Measurements from ENCODE around the gene TCP11L2.

TCP11L2 gene

DNA sequence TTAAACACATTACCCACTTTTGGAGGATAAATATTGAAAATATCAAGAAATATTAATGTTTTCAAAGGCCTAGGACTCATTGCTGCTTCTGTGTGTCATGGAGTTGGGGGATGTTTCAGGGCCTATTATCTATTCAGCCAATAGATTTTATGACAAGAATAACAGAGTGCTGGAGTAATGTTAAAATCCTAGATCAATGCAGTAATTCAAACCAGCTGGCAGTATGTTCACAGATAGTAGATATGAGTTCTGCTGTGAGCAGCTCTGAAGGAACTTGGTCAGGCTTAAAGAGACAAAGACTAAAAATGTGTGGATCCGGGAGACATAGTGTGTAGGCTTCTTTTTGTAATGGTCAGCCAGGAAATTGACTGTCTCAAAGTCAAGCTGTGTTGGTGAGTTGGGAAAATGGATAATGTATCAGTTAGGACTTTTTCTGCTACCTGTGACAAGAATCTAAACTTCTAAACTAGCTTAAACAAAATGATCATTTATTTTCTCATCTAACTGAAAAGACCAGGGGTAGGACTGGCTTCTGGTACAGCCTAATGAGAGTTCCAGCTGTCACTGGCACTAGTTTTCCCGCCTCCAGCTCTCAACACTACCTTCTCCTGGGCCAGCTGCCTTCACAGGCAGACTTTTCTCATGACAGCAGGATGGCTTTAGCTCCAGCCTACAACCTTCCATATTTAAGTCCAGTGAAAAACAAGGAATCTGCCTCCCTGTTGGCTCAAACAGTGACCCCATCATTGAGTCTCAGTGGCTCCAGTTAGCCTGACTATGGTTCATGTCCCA is 38.7 kb downstream of the TCP11L2 start:
- no peaks in the 10 kb centered on the region for H3K36me3 ChIP-seq (ENCODE audit: control insufficient read depth, insufficient read depth, low read length)
- no peaks in the 10 kb centered on the region for H3K27me3 ChIP-seq (ENCODE audit: control insufficient read depth, insufficient read depth, low read length)
- no peak for DNase-seq (ENCODE audit: low read depth, low spot score)
- WGBS (ENCODE audit: insufficient coverage, insufficient read length): no CpG with 5 or more reads among the region's 2 CpGs
- H3K27ac ChIP-seq (ENCODE audit: low read length): no peak overlapping the region
- no peaks in the 10 kb centered on the region for H3K4me1 ChIP-seq (ENCODE audit: control insufficient read depth, insufficient read depth, low read length)
- H3K4me3 ChIP-seq (ENCODE audit: low read length): no peak overlapping the region
- no peaks in the 10 kb centered on the region for H3K9me3 ChIP-seq (ENCODE audit: control insufficient read depth, insufficient read depth, low read length)

DNA sequence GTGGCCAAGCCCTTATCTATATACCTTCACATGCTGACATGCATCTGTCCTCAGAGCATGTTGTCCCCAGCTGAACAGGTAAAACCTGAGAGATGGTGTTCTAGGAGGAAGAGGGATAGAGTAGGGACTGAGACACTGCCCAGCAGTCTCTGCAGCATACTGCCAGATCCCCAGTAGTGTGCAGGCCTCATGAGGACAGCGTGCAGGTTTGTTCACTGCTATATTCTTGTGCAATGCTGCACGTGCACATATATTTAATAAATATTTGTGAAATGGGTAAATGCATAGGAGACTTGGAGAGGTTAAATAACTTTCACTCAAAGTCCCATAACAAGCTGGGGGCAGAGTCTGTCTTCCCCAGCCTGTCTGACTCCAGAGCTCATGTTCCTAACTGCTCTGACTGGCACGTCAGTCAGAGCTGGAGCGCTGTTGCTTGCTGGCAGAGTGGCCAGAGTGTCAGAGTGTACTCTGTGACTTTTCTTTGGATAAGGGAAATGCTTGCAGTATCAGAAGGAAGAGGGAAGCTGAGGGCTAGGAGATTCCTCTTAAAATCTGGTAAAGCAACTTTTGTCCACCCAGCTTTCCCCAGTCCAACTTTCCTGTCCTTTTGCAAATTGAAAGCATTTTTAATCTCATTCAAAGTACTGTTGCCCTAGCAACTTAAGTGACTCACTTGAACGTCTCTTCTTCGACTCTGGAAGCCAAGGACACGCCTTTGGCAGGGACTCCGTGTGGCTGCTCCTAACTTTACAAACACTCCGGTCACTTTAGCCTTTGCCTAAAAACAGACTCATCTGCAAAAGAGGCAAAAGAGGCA is 40.1 kb downstream of the TCP11L2 start:
- no peak for DNase-seq (ENCODE audit: low read depth, low spot score)
- Histone ChIP-seq H3K27me3 (ENCODE audit: control insufficient read depth, insufficient read depth, low read length) (no peaks in the 10 kb centered on the region), H3K4me1 (ENCODE audit: control insufficient read depth, insufficient read depth, low read length) (no peaks in the 10 kb centered on the region), H3K4me3 (ENCODE audit: low read length) (no peak overlapping the region), H3K36me3 (ENCODE audit: control insufficient read depth, insufficient read depth, low read length) (no peaks in the 10 kb centered on the region), H3K9me3 (ENCODE audit: control insufficient read depth, insufficient read depth, low read length) (no peaks in the 10 kb centered on the region), H3K27ac (ENCODE audit: low read length) (no peak overlapping the region)
- no CpG with 5 or more reads among the region's 9 CpGs for WGBS (ENCODE audit: insufficient coverage, insufficient read length)

DNA sequence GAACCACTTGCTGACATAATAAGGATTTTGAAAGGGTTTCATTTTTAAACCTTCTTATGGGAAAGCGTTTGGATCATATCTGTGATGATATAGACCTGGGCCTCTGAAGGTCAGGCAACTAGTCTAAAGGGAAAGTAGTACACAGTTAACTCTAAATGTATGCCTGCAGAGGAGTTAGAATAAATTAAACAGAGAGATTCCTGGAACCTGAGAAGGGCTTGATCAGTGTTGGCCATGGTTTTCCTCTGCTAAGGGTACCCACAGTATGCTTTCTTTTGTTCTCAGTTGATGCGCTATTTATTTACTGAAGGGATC is 40.6 kb downstream of the TCP11L2 start:
- WGBS (ENCODE audit: insufficient coverage, insufficient read length): no CpG with 5 or more reads among the region's 2 CpGs
- Histone ChIP-seq H3K27ac (ENCODE audit: low read length) (no peak overlapping the region), H3K4me3 (ENCODE audit: low read length) (no peak overlapping the region)

DNA sequence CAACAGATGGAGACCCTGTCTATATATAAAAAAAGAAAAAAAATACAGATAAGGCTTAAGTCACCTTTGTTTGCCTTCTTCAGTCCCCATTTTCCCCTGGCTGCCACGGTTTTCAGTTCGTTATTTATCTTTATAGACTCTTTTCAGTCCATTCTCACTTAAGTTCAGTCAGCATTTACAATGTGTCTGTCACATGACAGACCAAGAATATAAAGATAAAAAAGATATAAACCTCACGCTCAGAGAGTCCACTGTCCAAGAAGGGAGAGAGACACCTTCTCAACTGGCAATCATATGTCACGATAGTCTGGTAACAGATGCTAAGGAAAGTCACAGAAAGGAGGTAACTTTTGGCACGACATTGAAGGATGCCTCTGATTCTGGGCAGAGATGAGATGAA is 41.6 kb downstream of the TCP11L2 start:
- H3K36me3 ChIP-seq (ENCODE audit: control insufficient read depth, insufficient read depth, low read length): no peaks in the 10 kb centered on the region
- no peaks in the 10 kb centered on the region for H3K4me1 ChIP-seq (ENCODE audit: control insufficient read depth, insufficient read depth, low read length)
- H3K27me3 ChIP-seq (ENCODE audit: control insufficient read depth, insufficient read depth, low read length): no peaks in the 10 kb centered on the region
- no CpG with 5 or more reads among the region's 5 CpGs for WGBS (ENCODE audit: insufficient coverage, insufficient read length)
- no peaks in the 10 kb centered on the region for H3K9me3 ChIP-seq (ENCODE audit: control insufficient read depth, insufficient read depth, low read length)
- no peak for DNase-seq (ENCODE audit: low read depth, low spot score)
- H3K4me3 ChIP-seq (ENCODE audit: low read length): no peak overlapping the region
- no peak overlapping the region for H3K27ac ChIP-seq (ENCODE audit: low read length)

More for the DNA sequence above, 40.6 kb downstream of the TCP11L2 start:
- Histone ChIP-seq H3K36me3 (ENCODE audit: control insufficient read depth, insufficient read depth, low read length) (no peaks in the 10 kb centered on the region), H3K27me3 (ENCODE audit: control insufficient read depth, insufficient read depth, low read length) (no peaks in the 10 kb centered on the region), H3K9me3 (ENCODE audit: control insufficient read depth, insufficient read depth, low read length) (no peaks in the 10 kb centered on the region), H3K4me1 (ENCODE audit: control insufficient read depth, insufficient read depth, low read length) (no peaks in the 10 kb centered on the region)
- DNase-seq (ENCODE audit: low read depth, low spot score): no peak

DNA sequence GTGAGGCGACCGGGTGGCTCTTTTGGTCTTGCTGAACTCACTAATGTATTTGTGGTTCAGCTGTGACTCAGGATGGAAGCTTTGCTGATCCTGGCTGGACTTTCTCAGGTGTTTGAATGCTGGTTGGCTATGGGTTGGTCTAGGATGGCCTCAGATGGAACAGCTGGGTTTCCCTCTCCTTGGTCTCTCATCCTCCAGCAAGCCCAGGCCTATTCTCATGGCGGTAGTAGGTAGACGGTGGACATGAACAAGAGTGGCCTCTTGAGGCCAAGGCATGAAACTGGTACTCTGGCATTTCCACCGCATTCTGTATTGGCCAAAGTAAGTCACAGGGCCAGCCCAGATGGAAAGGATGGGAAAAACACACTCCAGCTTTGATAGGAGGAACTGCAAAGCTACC is 43.2 kb downstream of the TCP11L2 start:
- WGBS (ENCODE audit: insufficient coverage, insufficient read length): no CpG with 5 or more reads among the region's 5 CpGs
- DNase-seq (ENCODE audit: low read depth, low spot score): peak; percentile 54
- Histone ChIP-seq H3K27me3 (ENCODE audit: control insufficient read depth, insufficient read depth, low read length) (no peaks in the 10 kb centered on the region), H3K27ac (ENCODE audit: low read length) (no peak overlapping the region), H3K9me3 (ENCODE audit: control insufficient read depth, insufficient read depth, low read length) (no peaks in the 10 kb centered on the region), H3K4me1 (ENCODE audit: control insufficient read depth, insufficient read depth, low read length) (no peaks in the 10 kb centered on the region), H3K36me3 (ENCODE audit: control insufficient read depth, insufficient read depth, low read length) (no peaks in the 10 kb centered on the region), H3K4me3 (ENCODE audit: low read length) (no peak overlapping the region)

DNA sequence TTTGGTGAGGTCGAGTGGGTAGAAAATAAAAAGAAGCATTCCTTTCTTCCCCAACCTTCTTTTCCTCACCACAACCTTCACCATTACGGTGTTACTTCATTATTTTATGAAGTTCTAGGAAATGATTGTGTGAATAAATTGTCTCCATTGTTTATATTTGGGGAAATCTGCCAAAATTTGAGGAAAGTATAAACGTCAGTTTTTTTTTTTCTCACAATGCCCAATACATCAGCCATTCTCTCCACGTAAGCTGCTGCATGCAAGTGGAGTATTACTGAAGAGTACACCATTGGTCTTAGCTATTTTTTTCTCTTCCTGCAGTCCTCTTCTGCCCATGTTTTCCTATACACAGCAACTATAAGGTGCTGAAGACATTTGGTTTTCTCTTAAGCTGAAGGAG is 45.9 kb downstream of the TCP11L2 start:
- Histone ChIP-seq H3K4me3 (ENCODE audit: low read length) (no peak overlapping the region), H3K9me3 (ENCODE audit: control insufficient read depth, insufficient read depth, low read length) (no peaks in the 10 kb centered on the region), H3K27me3 (ENCODE audit: control insufficient read depth, insufficient read depth, low read length) (no peaks in the 10 kb centered on the region), H3K36me3 (ENCODE audit: control insufficient read depth, insufficient read depth, low read length) (no peaks in the 10 kb centered on the region), H3K4me1 (ENCODE audit: control insufficient read depth, insufficient read depth, low read length) (no peaks in the 10 kb centered on the region), H3K27ac (ENCODE audit: low read length) (no peak overlapping the region)
- DNase-seq (ENCODE audit: low read depth, low spot score): no peak
- no CpG with 5 or more reads among the region's 4 CpGs for WGBS (ENCODE audit: insufficient coverage, insufficient read length)

DNA sequence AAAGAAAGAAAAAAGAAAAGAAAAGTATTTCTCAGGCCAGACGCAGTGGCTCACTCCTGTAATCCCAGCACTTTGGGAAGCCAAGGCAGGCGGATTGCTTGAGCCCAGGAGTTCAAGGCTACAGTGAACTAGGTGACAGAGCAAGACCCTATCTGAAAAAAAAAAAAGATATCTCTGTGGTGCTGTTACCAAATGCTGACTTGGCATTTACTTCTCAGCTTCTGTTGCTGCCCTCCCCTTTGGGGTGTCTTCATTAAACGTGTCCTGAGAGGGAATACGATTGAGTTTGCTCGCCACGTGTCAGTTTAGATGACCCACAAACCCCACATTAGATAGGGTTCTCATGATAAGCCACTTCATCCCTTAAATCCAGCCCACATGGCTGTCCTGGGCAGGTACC is 50.6 kb downstream of the TCP11L2 start:
- WGBS (ENCODE audit: insufficient coverage, insufficient read length): no CpG with 5 or more reads among the region's 6 CpGs
- Histone ChIP-seq H3K4me3 (ENCODE audit: low read length) (no peak overlapping the region), H3K27ac (ENCODE audit: low read length) (no peak overlapping the region), H3K9me3 (ENCODE audit: control insufficient read depth, insufficient read depth, low read length) (no peaks in the 10 kb centered on the region), H3K36me3 (ENCODE audit: control insufficient read depth, insufficient read depth, low read length) (no peaks in the 10 kb centered on the region), H3K27me3 (ENCODE audit: control insufficient read depth, insufficient read depth, low read length) (no peaks in the 10 kb centered on the region), H3K4me1 (ENCODE audit: control insufficient read depth, insufficient read depth, low read length) (no peaks in the 10 kb centered on the region)
- no peak for DNase-seq (ENCODE audit: low read depth, low spot score)

DNA sequence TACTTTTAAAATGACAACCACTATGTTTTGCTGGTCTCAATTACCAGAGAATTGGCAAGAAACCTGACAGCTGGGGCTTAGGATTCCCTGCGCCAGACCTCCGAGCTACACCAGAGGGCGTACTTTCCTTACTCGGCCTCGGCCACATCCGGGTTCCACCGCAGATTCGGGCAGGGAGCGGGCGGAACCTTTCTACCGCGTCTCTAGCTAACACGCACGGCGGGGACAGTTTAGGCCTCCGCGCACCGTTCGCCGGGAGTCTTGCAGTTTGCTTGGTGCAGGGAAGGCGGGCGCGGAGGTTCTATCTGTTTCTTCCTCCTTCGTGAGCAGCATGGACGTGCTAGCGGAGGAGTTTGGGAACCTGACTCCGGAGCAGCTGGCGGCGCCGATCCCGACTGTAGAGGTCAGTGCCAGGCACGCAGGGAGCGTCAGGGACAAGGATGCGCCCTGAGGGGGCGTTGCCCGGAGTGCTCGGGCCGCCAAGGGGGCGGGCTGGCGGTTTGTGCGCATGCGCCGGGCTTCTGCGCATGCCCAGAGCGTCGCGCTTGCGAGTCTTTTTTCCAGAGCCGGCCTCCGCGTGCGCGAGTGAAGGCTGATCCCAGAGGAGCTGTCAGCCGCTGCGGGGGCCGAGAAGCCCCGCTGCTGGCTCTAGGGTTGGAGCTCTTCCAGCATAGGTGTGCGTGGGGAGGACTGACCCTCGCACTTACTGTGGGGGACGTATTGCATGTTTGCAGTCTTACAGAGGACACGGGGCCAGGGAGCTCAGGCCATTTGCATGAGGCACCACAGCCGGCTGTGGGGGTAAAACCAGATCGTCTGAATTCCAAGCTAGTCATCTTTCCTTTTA is 55.2 kb downstream of the TCP11L2 start, which contains the start of gene POLR3B:
Gene POLR3B (plus strand): TSS at position 200 of the 847 bp plus-strand sequence. CDS start 132 bp downstream, at position 332.
- Histone ChIP-seq H3K4me1 (ENCODE audit: control insufficient read depth, insufficient read depth, low read length) (no peaks in the 10 kb centered on the region), H3K27me3 (ENCODE audit: control insufficient read depth, insufficient read depth, low read length) (no peaks in the 10 kb centered on the region), H3K4me3 (ENCODE audit: low read length) (peak within 1 kb of the TSS; percentile 74; the same call in 1 of the 2 replicates), H3K27ac (ENCODE audit: low read length) (no peak within 1 kb of the TSS), H3K36me3 (ENCODE audit: control insufficient read depth, insufficient read depth, low read length) (no peaks in the 10 kb centered on the region), H3K9me3 (ENCODE audit: control insufficient read depth, insufficient read depth, low read length) (no peaks in the 10 kb centered on the region)
- no CpG with 5 or more reads among the region's 63 CpGs for WGBS (ENCODE audit: insufficient coverage, insufficient read length)
- peak; percentile 85 for DNase-seq (ENCODE audit: low read depth, low spot score)

DNA sequence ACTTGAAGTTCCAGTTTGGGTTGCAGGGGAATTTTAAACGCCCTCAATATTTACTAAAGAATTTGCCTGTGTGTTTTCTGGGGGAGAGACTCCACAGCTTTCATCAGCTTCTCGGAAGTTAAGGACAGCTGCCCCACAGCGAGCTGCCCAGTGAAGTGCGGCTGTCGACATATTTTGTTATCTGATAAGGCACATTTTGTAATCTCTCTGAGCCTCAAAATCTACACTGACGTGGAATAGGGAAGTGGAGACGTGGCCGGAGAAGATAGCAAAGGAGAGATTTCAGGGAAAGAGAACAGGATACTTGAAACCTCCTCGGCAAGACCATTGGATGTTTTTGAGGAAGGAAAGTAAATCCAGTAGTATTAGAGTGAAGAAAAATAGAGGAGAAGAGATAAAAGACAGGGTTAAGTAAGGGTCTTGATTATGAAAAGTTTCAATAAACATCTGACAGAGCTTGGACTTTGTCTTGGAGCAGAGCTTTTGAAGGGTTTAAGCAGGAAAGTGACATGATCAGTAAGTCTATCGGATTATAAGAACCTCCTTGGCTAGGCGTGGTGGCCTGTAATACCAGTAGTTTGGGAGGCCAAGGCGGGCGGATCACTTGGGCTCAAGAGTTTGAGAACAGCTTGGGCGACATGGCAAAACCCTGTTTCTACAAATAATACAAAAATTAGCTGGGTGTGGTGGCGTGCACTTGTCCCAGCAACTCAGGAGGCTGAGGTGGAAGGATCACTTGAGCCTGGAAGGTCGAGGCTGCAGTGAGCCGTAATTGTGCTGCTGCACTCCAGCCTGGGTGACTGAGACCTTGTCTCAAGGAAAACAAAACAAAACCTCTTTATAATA is 56.1 kb downstream of the TCP11L2 start:
- H3K27me3 ChIP-seq (ENCODE audit: control insufficient read depth, insufficient read depth, low read length): no peaks in the 10 kb centered on the region
- WGBS (ENCODE audit: insufficient coverage, insufficient read length): no CpG with 5 or more reads among the region's 17 CpGs
- H3K9me3 ChIP-seq (ENCODE audit: control insufficient read depth, insufficient read depth, low read length): no peaks in the 10 kb centered on the region
- H3K4me1 ChIP-seq (ENCODE audit: control insufficient read depth, insufficient read depth, low read length): no peaks in the 10 kb centered on the region
- no peak for DNase-seq (ENCODE audit: low read depth, low spot score)
- H3K36me3 ChIP-seq (ENCODE audit: control insufficient read depth, insufficient read depth, low read length): no peaks in the 10 kb centered on the region
- H3K4me3 ChIP-seq (ENCODE audit: low read length): peak overlapping the region; percentile 74; the same call in 1 of the 2 replicates
- H3K27ac ChIP-seq (ENCODE audit: low read length): no peak overlapping the region
